GM18499 (cell line): ENCODE results near the gene MED8.

Source experiments
- ATAC-seq: cut with Tn5 transposase; IDR thresholded peaks from one replicate; pipeline ENCODE4 v1.9.1; 2021; ENCODE audit warnings: moderate number of reproducible peaks; ENCODE audit not compliant: insufficient read depth, unreplicated experiment

The MED8 gene

DNA sequence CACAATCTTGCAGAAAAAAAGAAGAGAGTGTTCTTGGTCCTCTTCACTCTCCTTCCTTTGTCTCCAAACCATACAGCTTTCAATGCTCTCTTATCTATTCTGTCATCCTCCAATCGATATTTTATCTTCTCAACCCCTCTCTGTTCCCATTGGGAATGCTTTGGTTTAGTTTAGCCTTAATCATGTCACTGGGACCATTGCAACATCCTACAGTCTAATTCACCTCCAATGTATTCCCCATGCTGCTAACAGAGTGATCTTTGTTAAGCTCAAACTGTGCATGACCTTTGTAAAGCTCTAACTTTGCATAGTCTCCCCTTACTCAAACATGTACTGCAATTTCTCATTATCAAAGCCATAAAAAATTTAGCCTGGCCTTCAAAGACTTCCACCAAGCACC lies 49.0 kb downstream of the MED8 start:
- no peak for ATAC-seq

DNA sequence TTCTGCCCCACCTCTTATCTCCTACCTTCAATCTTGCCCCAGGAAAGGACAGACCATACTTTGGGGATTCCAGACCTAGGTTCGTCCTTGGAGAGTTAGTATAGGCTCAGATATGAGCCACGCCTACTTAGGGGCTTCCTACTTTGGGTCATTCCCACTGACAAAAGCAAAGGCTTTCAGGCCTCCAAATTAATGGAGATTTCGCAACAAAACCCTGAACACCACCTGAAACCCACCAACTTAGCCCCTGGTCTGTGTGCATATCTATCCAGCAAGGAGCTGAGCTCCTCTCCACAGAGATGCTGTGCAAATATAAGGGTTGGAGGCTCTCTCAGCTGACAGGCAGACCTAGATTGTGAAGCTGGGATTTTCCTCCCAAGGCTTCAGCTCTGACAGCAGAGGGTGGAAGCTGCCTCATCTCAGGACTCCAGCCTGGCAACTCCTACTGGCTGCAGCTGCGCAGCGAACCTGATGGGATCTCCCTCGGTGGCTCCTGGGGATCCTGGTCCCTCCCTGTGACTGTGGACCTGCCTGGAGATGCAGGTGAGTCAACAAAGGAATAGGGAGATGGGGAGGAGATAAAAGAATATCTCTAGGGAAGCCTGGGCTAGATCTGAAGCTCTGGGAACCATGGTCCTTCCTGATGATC lies 49.9 kb downstream of the MED8 start:
- no peak for ATAC-seq

DNA sequence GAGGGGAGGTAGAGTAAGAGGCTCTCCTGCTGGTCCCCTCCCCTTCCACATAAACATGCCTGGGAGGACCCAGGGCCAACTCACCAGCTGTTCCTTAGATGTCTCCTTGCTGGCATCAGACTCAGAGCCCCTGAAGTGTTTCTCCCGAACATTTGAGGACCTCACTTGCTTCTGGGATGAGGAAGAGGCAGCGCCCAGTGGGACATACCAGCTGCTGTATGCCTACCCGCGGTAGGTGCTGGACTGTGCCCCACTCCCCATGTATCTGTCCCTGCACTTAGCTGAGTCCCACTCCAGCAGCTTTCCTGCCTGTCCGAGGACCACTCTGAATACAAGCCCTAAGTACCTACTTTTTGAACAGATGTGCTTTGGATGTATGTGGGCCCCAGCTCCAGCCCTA lies 51.6 kb downstream of the MED8 start:
- ATAC-seq, result no peak

DNA sequence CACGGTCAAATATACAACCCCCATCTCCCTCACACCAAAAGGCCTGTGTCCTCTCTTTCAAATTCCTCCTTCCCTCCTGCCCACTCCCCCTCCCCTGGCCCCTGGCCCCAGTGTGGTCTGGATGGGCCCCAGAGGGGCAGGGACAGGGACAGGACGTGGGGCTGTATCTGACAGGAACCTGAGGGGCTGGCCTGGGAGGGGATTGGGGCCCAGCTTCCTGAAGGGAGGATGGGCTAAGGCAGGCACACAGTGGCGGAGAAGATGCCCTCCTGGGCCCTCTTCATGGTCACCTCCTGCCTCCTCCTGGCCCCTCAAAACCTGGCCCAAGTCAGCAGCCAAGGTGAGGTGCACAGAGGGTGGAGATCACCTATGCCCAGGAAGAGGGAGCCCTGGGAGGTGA lies 52.0 kb downstream of the MED8 start, which contains the start of gene MPL:
Gene MPL (plus strand): TSS at position 231 of the 400 bp plus-strand sequence. CDS start 31 bp downstream, at position 262.
- no peak for ATAC-seq

DNA sequence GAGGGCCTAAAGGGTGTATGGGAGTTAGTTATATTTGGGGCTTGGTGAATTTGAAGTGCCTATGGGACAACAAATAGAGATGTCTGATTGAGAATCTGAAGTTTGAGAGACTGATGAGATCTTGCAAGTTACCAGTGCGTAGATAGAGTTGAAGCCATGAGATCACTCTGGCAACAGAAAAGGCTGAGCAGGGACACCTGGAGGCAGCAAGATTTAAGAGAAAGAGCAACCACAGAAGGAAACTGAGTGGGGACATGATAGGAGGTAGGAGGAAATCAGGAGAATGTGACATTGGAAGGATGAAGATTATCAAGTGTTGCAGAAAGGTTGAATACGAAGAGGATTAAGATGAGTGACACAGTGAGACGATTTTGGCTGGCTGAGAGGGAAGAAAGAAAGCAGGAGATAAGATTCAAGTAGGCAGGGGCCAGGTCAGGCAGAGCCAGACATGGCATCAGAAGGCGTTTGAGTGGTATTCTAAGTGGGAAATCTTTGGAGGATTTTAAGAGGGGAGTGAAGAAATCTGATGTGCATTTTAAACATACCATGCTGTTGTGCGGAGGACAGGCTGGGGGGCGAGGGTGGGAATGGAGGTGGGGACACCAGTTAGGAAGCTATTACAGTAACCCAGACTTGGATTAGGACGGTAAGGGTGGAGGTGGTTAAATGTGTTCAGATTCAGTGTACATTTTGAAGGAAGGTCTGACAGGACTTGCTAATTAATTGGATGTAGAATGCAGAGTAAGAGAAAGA lies 55.0 kb downstream of the MED8 start:
- no peak for ATAC-seq
